AG09309 (cell line): ENCODE results near the gene TNRC6A.
"Not testable (repeated sequence)": the region's sequence is repeated elsewhere in the genome, so short reads cannot be mapped to it uniquely, and the experiment has no call there.

Source experiments
- DNase-seq: peaks from one replicate; pipeline ENCODE4 v3.0.0-alpha.2; 2010; ENCODE audit warnings: low read depth
- H3K4me3 ChIP-seq: 2 replicates; pipeline ENCODE4 v1.5.1; 2011; ENCODE audit warnings: mild to moderate bottlenecking, low read depth, low read length, moderate library complexity; ENCODE audit not compliant: control insufficient read depth
- TF ChIP-seq, protein P1 (sequence below): IDR thresholded peaks from 2 replicates; pipeline ENCODE4 v1.5.1; 2011; ENCODE audit warnings: mild to moderate bottlenecking, low read depth, low read length, inconsistent platforms; ENCODE audit not compliant: insufficient read depth, control insufficient read depth; ENCODE audit errors: missing control alignments

Gene TNRC6A

GRCh38 chr16:24734382-24734781 lies 4.9 kb downstream of the TNRC6A start:
- TF ChIP-seq, protein P1, sequence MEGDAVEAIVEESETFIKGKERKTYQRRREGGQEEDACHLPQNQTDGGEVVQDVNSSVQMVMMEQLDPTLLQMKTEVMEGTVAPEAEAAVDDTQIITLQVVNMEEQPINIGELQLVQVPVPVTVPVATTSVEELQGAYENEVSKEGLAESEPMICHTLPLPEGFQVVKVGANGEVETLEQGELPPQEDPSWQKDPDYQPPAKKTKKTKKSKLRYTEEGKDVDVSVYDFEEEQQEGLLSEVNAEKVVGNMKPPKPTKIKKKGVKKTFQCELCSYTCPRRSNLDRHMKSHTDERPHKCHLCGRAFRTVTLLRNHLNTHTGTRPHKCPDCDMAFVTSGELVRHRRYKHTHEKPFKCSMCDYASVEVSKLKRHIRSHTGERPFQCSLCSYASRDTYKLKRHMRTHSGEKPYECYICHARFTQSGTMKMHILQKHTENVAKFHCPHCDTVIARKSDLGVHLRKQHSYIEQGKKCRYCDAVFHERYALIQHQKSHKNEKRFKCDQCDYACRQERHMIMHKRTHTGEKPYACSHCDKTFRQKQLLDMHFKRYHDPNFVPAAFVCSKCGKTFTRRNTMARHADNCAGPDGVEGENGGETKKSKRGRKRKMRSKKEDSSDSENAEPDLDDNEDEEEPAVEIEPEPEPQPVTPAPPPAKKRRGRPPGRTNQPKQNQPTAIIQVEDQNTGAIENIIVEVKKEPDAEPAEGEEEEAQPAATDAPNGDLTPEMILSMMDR, result no peak
- H3K4me3 ChIP-seq, result no peak overlapping the region
- no peak for DNase-seq

GRCh38 chr16:24736758-24737157 lies 7.3 kb downstream of the TNRC6A start:
- H3K4me3 ChIP-seq, result no peak overlapping the region
- no peak for DNase-seq
- TF ChIP-seq, protein P1, result no peak

DNA sequence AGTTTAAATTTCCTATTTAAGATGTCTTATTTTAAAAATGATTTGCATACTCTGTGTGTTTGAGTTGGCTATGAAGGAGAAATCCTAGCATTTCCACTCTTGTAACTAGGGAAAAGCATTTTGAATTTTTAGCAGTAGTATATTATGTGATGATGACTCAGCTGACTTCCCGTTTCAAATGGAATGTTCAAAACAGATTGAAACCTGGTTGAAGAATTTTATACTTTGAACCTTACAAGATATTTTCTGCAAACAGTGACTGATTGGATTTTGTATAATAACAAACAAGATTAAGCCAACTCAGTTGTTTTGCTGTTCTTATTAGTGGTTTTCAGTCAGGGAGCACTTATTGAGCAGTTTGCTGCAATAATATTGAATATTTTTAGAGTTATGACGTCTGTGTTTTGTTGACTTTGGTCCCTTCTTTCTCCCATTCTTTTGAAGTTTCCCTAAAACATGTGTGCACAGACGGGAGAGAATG lies 8.0 kb downstream of the TNRC6A start:
- DNase-seq, result no peak
- TF ChIP-seq, protein P1, result no peak
- no peak overlapping the region for H3K4me3 ChIP-seq

- DNase-seq, result no peak
- TF ChIP-seq, protein P1, result no peak
- H3K4me3 ChIP-seq, result no peak overlapping the region
These were observed 8.6 kb downstream of the TNRC6A start for GRCh38 chr16:24737916-24738594.

GRCh38 chr16:24738895-24739294 lies 9.4 kb downstream of the TNRC6A start:
- DNase-seq, result no peak
- TF ChIP-seq, protein P1, result no peak
- no peak overlapping the region for H3K4me3 ChIP-seq

DNA sequence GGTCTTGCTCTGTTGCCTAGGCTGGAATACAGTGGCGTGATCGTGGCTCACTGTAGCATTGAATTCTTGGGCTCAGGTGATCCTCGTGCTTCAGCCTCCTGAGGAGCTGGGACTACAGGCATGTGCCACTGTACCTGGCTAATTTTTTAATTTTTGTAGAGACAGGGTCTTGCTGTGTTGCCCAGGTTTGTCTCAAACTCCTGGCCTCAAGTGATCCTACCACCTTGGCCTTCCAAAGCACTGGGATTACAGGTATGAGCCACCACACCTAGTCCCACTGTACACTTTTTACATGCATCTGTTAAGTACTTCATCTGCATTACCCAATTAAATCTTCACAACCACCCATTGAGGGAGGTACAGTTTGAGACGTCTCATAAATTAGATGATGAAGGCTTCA lies 12.4 kb downstream of the TNRC6A start:
- H3K4me3 ChIP-seq, result no peak overlapping the region
- TF ChIP-seq, protein P1, result no peak
- no peak for DNase-seq

GRCh38 chr16:24742610-24743009 lies 13.2 kb downstream of the TNRC6A start:
- not testable (repeated sequence) for DNase-seq, H3K4me3 ChIP-seq
